KMS-11 (cell line): ENCODE results near the gene PIGQ.

ENCODE experiments used
- H2AFZ ChIP-seq: fragments of 200-600 bp; sonication (generic); 2 replicates; pipeline ENCODE4 v1.6.1; 2016; ENCODE audit warnings: antibody characterized with exemption, mixed run types, low read depth
- H3K27ac ChIP-seq: fragments of 200-600 bp; sonication (generic); 2 replicates; pipeline ENCODE4 v1.6.1; 2016; ENCODE audit warnings: mild to moderate bottlenecking, mixed run types
- H3K27me3 ChIP-seq: fragments of 200-600 bp; sonication (generic); 2 replicates; pipeline ENCODE4 v1.6.1; 2017; ENCODE audit warnings: mild to moderate bottlenecking, low read depth, mixed run types, moderate library complexity; ENCODE audit not compliant: insufficient read depth
- H3K36me3 ChIP-seq: fragments of 200-600 bp; sonication (generic); 2 replicates; pipeline ENCODE4 v1.6.1; 2017; ENCODE audit warnings: mild to moderate bottlenecking, mixed run types; ENCODE audit not compliant: insufficient read depth
- H3K4me1 ChIP-seq: fragments of 200-600 bp; sonication (generic); 2 replicates; pipeline ENCODE4 v1.6.1; 2016; ENCODE audit warnings: mild to moderate bottlenecking, low read depth, mixed run types; ENCODE audit not compliant: poor library complexity, severe bottlenecking
- H3K4me2 ChIP-seq: fragments of 200-600 bp; sonication (generic); 2 replicates; pipeline ENCODE4 v1.7.0; 2016; ENCODE audit warnings: mild to moderate bottlenecking, mixed run types
- H3K4me3 ChIP-seq: fragments of 200-600 bp; sonication (generic); IDR thresholded peaks from 2 replicates; pipeline ENCODE4 v1.6.1; 2017; ENCODE audit warnings: low read depth, low read length, mixed read lengths; ENCODE audit not compliant: insufficient read depth
- H3K79me2 ChIP-seq: fragments of 200-600 bp; sonication (generic); 2 replicates; pipeline ENCODE4 v1.6.1; 2016; ENCODE audit warnings: low read depth, mixed run types; ENCODE audit not compliant: insufficient read depth
- H3K9ac ChIP-seq: fragments of 200-600 bp; sonication (generic); 2 replicates; pipeline ENCODE4 v1.6.1; 2016; ENCODE audit warnings: mild to moderate bottlenecking, mixed run types
- H4K20me1 ChIP-seq: fragments of 200-600 bp; sonication (generic); 2 replicates; pipeline ENCODE4 v1.6.1; 2016; ENCODE audit warnings: mild to moderate bottlenecking, mixed run types; ENCODE audit not compliant: insufficient read depth
- TF ChIP-seq, protein P1 (sequence below): fragments of 200-600 bp; sonication (generic); conservative IDR thresholded peaks from 2 replicates; pipeline ENCODE4 v1.6.1; 2017; ENCODE audit warnings: low read depth, mild to moderate bottlenecking, antibody characterized with exemption, low read length, moderate library complexity, mixed read lengths

The PIGQ gene

DNA sequence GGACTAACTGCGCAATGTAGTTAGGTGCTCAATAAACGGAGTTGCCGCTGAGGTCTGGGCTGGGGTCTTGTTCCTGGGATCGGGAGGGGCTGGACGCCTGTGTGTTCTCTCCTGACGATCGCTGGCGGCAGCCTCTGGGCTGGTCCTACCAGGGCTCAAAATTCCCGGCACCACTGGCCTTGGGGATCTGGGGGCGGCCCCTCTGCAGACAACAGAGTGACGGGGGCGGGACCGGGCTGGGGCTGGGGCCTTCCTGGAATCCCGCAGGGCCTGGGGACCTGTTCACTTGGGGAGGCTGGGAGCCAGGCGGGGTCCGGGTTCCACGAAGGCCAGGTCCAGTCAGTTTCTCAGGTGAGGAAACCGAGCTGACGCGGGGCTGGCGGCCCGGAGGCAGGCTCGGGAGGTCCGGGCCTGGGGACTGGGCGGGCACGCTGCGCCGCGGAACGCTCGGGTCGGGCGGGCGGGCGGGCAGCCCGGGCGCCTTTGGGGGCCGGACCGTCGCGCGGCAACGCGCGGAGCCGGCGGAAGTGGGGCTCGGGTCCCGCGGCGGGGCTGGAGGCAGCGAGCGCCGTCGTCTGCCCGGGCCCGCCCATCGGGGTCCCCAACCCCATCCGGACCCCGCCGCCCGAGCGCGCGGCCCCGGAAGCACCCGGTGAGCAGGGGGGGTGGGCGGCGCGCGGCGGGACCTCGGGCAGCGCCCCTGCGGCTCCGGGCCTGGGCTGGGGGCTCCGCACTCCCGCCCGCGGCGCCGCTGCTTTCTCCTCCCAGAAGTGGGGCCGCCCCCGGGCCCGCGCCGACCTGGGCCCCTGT is at the start of gene PIGQ:
Gene PIGQ, plus strand, starts transcription at position 524 of the 810 bp plus-strand sequence. CDS start 4,107 bp downstream, outside the sequence.
- Histone ChIP-seq H3K4me3 (no peak within 1 kb of the TSS), H3K9ac (peak within 1 kb of the TSS; percentile 75), H3K27ac (peak within 1 kb of the TSS; percentile 34; the same call in 1 of the 2 replicates), H3K36me3 (no peaks in the 10 kb centered on the region), H3K4me1 (peaks cover 30% of the 10 kb centered on the region), H2AFZ (peak within 1 kb of the TSS; percentile 56), H3K27me3 (no peaks in the 10 kb centered on the region), H3K79me2 (peaks cover 9% of the 10 kb centered on the region; the same call in 1 of the 2 replicates), H4K20me1 (no peaks in the 10 kb centered on the region), H3K4me2 (peak within 1 kb of the TSS; percentile 67)
- TF ChIP-seq, protein P1, sequence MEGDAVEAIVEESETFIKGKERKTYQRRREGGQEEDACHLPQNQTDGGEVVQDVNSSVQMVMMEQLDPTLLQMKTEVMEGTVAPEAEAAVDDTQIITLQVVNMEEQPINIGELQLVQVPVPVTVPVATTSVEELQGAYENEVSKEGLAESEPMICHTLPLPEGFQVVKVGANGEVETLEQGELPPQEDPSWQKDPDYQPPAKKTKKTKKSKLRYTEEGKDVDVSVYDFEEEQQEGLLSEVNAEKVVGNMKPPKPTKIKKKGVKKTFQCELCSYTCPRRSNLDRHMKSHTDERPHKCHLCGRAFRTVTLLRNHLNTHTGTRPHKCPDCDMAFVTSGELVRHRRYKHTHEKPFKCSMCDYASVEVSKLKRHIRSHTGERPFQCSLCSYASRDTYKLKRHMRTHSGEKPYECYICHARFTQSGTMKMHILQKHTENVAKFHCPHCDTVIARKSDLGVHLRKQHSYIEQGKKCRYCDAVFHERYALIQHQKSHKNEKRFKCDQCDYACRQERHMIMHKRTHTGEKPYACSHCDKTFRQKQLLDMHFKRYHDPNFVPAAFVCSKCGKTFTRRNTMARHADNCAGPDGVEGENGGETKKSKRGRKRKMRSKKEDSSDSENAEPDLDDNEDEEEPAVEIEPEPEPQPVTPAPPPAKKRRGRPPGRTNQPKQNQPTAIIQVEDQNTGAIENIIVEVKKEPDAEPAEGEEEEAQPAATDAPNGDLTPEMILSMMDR: no peak

DNA sequence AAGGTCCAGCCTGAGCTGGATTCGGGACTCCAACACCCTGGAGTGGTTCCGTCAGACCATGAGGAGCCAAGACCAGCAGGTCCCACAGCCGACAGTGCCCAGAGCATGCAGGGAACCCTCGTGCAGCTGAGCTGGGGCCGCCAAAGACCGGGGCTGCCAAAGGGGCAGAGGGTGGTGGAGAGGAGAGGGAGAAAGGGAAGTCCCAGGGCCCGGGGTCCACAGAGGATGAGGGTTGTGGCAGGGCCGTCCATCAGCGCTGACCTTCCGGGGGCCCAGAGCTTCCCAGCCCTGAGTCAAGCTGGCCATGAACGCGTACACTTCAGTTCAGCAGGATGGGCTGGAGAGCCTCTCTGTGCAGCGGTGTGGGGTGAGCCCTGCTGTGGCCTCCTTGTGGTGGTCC is 48.9 kb upstream of the PIGQ start:
- H3K36me3 ChIP-seq: no peaks in the 10 kb centered on the region
- H3K79me2 ChIP-seq: peaks cover 5% of the 10 kb centered on the region; the same call in 1 of the 2 replicates
- H3K4me2 ChIP-seq: no peak overlapping the region
- no peak overlapping the region for H3K27ac ChIP-seq
- no peak overlapping the region for H3K4me3 ChIP-seq
- H2AFZ ChIP-seq: no peak overlapping the region
- no peaks in the 10 kb centered on the region for H3K27me3 ChIP-seq
- H3K9ac ChIP-seq: no peak overlapping the region
- TF ChIP-seq, protein P1: no peak
- peaks cover 5% of the 10 kb centered on the region for H3K4me1 ChIP-seq
- H4K20me1 ChIP-seq: no peaks in the 10 kb centered on the region

DNA sequence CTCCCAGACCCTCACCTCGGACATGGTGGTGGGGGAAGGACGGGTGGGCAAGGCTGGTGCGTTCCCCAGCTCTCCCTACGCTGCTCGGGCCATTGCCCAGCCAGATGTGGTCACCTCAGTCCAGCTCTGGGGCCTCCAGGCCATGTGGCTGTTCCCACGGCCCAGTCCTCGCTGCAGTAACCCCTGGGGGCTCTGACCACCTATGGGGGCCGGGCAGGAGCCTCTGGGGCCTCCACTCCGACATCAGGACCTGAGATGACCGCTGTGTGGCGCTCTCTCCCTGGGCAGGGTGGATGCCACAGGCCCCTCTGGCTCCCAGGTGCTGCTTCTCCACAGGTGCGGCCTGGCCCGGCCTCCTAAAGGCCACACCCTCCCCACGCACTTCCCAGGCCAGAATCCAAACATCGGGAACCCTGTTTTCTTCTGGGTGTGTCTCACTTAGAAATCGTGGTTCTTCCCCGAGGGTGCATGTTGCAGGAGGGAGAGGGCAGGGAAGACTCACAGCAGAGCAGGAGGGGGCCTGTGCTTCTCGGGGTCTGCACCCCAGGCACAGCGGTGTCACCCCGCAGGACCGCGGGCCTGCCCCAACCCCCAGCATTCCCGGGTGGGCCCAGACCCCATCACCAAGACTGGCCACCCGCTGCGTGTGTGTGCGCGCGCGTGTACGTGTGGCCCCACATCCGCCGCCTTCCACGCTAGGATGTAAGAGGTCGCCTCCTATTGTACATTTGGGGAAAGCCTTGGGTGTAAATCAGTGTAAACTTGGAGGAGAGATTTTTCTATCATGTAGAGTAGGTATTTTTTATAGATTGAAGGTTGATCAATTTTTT is 48.2 kb upstream of the PIGQ start:
- Histone ChIP-seq H3K4me3 (no peak overlapping the region), H2AFZ (no peak overlapping the region), H4K20me1 (no peaks in the 10 kb centered on the region), H3K9ac (no peak overlapping the region), H3K4me1 (peaks cover 10% of the 10 kb centered on the region), H3K27ac (no peak overlapping the region), H3K79me2 (peaks cover 12% of the 10 kb centered on the region; the same call in 1 of the 2 replicates), H3K36me3 (no peaks in the 10 kb centered on the region), H3K27me3 (no peaks in the 10 kb centered on the region), H3K4me2 (no peak overlapping the region)
- TF ChIP-seq, protein P1: no peak

DNA sequence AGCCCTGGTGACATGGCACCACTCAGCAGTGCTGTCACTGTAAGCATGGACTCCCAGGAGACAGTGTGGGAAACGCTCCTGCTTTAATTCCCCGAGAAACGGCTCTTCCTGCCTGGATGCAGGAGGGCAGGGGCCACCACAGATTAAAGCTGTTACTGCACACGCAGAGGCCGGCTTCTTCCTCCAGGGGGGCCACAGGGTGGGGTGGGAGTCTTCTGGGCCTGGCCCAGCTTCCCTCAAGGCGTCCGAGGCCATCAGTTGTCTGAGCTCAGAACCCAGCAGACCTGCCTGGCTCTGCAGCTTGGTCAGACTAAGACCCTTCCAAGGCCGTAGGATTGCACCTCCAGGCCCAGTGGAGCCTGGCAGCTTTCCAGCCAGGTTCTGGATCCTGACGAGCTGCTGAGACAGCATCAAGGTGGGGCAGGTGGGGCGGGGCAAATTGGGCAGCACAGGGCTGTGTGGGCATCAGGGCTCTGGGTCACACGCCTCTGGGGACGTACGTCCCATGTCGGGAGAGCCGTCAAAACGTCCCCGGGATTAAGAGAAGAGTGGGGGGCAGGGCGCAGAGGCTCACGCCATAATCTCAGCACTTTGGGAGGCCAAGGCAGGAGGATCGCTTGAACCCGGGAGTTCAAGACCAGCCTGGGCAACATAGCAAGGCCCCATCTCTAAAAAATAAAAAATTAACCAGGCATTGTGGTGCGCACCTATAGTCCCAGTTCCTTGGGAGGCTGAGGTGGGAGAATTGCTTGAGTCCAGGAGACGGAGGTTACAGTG is 47.3 kb upstream of the PIGQ start:
- Histone ChIP-seq H4K20me1 (no peaks in the 10 kb centered on the region), H3K79me2 (peaks cover 16% of the 10 kb centered on the region; the same call in 1 of the 2 replicates), H3K27ac (no peak overlapping the region), H3K4me3 (no peak overlapping the region), H3K27me3 (no peaks in the 10 kb centered on the region), H2AFZ (no peak overlapping the region), H3K9ac (no peak overlapping the region), H3K4me1 (peaks cover 10% of the 10 kb centered on the region), H3K36me3 (no peaks in the 10 kb centered on the region), H3K4me2 (no peak overlapping the region)
- TF ChIP-seq, protein P1: no peak
